ENCODE measurements around the gene FLACC1.

Gene FLACC1

GRCh38 chr2:201357221-201357620 lies at the start of gene FLACC1:
TSS of gene FLACC1 (minus strand) at chr2:201357345. CDS start at chr2:201351404, 5,941 bp downstream.
- DNase-seq (ENCODE audit: low read depth), result peak; percentile 19
- TF ChIP-seq, protein P1, sequence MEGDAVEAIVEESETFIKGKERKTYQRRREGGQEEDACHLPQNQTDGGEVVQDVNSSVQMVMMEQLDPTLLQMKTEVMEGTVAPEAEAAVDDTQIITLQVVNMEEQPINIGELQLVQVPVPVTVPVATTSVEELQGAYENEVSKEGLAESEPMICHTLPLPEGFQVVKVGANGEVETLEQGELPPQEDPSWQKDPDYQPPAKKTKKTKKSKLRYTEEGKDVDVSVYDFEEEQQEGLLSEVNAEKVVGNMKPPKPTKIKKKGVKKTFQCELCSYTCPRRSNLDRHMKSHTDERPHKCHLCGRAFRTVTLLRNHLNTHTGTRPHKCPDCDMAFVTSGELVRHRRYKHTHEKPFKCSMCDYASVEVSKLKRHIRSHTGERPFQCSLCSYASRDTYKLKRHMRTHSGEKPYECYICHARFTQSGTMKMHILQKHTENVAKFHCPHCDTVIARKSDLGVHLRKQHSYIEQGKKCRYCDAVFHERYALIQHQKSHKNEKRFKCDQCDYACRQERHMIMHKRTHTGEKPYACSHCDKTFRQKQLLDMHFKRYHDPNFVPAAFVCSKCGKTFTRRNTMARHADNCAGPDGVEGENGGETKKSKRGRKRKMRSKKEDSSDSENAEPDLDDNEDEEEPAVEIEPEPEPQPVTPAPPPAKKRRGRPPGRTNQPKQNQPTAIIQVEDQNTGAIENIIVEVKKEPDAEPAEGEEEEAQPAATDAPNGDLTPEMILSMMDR (IDR thresholded peaks at IDR 0.05; ENCODE audit: insufficient read depth, low read depth, low read length, missing control alignments), result no peak
- no peak within 1 kb of the TSS for H3K4me3 ChIP-seq (ENCODE audit: low read length)

DNA sequence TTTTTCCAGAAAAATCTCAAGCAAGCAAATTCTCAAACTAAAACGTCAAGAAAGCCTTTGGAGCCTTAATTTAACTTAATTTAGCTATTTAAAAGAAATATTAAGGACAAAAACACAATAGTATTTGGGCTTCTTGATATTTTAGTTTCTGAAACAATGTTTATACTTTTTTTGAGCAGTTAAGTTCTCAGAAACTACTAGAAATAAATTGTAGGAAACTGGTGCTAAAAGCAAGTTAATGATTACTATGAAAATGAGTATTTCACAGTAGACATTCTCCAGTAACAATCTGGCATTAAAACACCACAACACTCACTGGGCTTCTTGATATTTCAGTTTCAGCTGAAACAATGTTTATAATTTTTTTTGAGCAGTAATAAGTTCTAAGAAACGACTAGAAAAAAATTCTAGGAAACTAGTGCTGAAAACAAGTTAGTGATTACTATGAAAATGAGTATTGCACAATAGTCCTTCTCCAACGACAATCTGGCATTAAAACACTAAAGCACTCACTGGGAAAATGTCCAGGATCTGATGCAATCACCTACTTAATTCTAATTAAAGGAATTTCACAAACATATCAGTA lies 49.0 kb upstream of the FLACC1 start:
- TF ChIP-seq, protein P1 (IDR thresholded peaks at IDR 0.05; ENCODE audit: insufficient read depth, low read depth, low read length, missing control alignments), result no peak
- peak; percentile 69 for DNase-seq (ENCODE audit: low read depth)

GRCh38 chr2:201404699-201405280 lies 47.6 kb upstream of the FLACC1 start:
- no peak overlapping the region for H3K4me3 ChIP-seq (ENCODE audit: low read length)
- TF ChIP-seq, protein P1 (IDR thresholded peaks at IDR 0.05; ENCODE audit: insufficient read depth, low read depth, low read length, missing control alignments), result no peak
- DNase-seq (ENCODE audit: low read depth), result no peak

More for the DNA sequence above, 49.0 kb upstream of the FLACC1 start:
- no peak overlapping the region for H3K4me3 ChIP-seq (ENCODE audit: low read length)

DNA sequence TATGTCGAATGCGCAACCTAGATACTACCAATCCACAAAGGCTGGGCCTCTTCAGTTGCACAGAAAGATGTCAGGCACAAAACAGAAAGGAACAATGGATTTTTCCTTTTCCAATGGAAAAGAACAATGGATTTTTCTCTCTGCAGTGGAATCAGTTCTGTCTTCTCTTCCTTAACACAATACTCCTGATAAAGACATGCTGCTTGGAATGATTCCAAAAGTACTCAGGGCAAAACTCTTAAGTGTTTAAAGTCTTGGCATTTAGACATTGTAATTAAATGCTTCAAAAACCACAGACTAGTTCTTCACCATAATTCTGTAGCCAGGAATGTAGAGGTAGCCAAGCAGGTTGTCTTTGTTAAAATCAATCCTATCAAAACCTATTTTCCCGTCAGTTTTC lies 46.7 kb upstream of the FLACC1 start:
- no peak overlapping the region for H3K4me3 ChIP-seq (ENCODE audit: low read length)
- TF ChIP-seq, protein P1 (IDR thresholded peaks at IDR 0.05; ENCODE audit: insufficient read depth, low read depth, low read length, missing control alignments), result no peak
- peak; percentile 54 for DNase-seq (ENCODE audit: low read depth)

DNA sequence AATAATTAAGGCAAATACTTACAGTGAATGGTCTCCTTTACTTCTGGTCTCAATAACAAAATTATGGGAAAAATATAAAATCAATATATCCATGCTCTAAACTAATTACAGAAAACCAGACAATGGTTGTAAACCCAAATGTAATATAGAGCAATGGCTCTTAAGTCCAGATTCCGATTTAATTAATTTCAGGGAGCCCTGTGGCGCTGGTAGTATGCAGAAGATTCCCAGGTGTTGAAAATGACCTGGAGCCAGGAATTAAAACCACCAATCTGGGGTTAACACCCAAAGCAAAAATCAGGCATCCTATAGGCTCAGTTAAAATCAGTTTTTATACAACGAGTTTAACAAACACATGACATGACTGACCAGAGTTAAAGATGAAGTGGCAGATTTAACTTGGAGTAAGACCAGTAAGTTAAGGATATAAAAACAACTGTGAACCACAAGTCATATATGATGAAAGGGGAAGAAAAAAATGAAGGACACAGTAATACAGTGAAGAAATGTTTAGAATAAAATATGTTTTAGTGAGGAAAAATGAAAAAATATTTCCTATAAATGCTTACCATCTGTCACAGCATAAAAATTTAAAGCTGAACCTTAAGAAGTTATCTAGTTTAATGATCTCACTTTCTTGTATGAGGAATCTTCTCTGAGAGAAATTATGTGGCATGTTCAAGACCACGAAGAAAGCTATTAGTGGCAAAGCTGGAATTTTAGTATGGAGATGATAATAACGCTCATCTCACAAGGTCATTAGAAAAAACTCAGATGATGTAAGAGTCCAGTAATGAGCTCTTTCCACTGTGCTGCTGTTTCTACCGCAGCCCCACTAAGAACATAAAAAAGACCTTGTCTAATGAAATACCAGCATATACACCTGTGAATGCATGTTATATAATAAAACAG lies 45.8 kb upstream of the FLACC1 start:
- TF ChIP-seq, protein P1 (IDR thresholded peaks at IDR 0.05; ENCODE audit: insufficient read depth, low read depth, low read length, missing control alignments), result no peak
- H3K4me3 ChIP-seq (ENCODE audit: low read length), result no peak overlapping the region
- DNase-seq (ENCODE audit: low read depth), result no peak

DNA sequence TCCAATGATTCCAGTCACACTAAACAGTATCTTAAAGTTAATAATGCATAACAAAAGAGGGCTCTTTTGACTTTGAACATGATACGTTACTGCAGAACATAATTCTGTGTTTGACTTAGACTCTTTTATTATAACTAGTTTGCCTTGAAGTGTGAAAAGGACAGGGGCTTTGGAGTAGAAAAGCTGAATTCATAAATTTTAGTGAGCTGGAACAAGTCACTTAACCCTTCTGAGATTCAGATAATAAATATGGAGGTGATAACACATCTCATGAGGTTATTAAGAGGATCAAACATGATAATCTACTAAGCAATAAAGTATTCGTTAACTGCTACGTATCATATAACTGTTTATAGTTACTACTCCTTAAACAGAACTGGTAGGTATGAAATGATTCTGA lies 44.7 kb upstream of the FLACC1 start:
- TF ChIP-seq, protein P1 (IDR thresholded peaks at IDR 0.05; ENCODE audit: insufficient read depth, low read depth, low read length, missing control alignments), result no peak
- H3K4me3 ChIP-seq (ENCODE audit: low read length), result no peak overlapping the region
- no peak for DNase-seq (ENCODE audit: low read depth)
